ENCODE results near the gene IFNA1.
"Not testable (repeated sequence)": the region's sequence is repeated elsewhere in the genome, so short reads cannot be mapped to it uniquely, and the experiment has no call there.

Gene IFNA1

DNA sequence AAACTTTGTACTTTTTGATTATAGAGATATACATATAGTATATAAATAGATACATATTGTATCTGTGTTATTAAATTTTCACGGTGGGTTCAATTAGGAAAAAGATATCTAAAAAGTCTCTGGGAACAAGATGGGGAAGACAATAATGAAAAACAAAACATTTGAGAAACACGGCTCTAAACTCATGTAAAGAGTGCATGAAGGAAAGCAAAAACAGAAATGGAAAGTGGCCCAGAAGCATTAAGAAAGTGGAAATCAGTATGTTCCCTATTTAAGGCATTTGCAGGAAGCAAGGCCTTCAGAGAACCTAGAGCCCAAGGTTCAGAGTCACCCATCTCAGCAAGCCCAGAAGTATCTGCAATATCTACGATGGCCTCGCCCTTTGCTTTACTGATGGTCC is at the start of gene IFNA1:
IFNA1 (plus strand) TSS at position 301 of the 400 bp plus-strand sequence; CDS start at position 370, 69 bp downstream.
- no peak for DNase-seq

DNA sequence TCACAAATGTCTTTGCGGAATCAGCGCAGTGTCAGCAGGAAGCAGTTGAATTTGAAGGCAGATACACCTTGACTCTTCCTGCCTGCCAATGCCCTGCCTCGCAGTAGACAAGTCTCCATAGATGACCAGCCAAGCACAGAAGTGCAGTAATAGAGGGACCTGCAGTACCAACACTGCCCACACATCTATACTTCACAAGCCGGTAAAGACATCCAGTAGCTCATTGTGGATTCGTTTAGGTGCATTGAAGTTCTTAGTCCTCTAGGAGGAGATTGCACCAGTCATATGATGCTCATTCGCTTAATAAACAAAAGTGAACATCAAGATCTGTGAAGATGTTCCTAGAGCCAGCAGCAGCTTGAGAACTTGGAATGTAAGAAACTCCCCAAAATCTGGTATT is 48.0 kb upstream of the IFNA1 start:
- DNase-seq: no peak

DNA sequence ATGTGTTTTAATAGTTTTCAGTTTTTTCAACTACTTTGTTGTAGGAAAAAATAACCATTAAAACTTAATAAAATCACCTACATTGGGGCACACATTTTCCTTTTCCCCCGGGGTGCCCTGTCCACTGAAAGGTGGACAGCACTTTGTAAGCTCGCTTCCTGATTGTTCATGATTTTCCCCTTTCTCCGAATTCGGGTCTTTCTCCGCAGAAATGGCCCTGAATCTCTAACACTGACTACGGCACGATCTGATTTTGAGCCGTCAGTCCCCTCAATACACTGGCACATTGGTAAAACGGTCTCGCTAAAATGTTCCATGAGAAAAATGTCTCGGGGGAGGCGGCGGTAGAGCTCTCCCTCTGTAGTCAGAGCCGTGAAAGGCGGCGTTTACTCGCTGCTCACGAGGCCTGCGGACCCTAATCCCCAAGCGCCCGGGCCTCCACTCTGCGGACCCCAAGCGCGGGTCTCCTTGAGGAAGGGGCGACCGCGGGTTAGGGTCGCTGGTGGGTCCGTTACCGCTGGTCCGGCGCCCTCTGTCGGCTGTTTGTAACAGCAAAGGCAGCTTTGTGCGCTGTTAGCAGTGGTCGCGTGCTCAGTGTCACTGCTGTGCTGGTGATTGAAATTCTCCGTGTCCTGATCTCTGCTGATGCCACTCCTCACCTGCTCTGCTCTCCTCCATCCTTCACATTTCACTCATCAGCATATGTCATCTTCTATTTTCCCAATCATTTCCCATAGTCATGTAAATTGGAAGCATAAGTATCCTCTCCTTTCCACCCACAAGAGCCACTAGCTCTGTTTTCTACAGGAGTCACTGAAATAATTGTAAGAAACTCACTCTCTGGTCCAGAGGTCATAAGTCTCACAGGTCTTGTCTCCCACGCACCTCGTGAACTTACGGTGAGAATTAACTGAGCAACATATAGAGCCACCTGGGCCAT is 44.2 kb upstream of the IFNA1 start:
- DNase-seq: peak; percentile 44

DNA sequence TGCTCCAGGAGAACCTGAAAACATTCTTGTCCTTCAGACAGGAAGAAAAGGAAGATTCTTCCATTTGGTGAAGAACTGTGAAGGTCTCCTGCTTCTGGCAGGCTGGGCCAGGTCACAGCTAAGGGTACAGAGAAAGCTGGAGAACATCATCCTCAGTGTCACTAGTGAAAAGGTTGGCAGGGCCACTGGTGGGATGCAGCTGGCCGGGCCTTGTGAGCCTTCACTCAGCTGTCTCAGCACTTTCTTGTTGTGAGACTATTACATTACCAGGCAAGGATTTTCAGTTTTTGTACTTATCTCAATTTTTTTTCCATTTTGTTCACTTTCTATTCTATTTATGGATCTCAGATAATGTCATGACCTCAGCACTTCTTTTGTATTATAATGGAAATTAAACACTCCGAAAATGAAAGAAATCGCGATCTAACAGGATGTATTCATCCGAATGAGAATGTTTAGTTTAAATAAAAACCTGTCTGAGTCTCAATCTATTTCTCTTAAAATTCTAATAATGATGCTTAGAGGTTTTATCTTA is 41.2 kb upstream of the IFNA1 start:
- no peak for DNase-seq

DNA sequence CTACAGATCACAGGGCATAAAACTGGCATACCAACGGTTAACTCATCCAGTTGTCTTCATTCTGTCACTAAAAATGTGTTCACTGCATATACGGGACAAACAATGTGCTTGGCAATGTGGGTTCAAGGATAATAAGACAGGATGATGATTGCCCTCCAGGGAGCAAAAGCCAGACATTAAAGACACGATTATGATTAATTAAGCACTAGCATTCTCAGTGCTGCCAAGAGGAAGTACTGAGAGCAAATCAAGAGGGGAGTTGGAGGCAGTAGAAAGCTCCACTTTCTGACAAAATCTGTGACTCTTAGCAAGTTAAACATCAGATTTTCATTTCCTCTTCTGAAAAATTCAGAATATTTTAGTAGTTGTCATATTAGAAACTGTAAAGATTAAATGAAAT is 40.3 kb upstream of the IFNA1 start:
- no peak for DNase-seq

DNA sequence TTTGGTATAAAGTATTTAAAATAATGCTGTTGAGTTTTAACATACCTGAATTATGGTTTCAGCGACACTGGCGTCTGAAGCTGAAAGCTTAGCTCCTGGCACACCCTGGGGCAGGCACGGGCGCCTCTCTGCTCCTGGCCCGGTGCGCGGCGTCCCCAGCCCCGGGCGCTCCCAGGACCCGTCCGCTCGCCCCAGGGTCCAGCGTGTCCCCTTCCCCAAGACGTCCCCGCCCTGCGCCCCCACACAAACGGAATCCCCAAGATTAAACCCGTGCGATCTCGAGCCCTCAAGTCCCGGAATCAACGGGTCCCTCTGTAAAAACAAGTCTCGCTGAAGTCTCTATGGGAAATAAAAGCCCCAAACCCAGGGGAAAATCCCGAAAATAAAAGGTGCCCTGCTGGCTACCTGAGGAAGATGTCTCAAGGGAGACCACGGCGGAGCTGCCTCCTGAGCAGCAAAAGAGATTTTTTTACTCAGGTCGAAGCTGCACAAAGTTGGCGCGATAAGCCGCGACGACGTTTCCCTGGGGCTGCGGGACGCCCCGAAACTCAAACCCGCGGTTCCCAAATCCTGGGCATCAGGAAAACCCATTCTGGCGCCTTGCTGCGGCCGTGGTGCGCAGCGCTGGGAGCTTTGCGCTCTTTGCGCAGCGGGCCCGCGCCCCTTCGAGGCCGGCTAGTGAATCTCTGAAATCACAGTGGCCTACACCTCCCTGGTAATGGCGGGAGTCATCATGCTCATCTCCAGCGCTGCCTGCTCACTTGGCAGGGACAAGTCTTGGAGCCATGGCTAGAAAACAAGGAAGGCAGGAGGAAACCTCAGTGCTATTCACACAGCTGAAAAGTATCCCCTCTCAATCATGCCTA is 37.6 kb upstream of the IFNA1 start:
- DNase-seq: no peak

DNA sequence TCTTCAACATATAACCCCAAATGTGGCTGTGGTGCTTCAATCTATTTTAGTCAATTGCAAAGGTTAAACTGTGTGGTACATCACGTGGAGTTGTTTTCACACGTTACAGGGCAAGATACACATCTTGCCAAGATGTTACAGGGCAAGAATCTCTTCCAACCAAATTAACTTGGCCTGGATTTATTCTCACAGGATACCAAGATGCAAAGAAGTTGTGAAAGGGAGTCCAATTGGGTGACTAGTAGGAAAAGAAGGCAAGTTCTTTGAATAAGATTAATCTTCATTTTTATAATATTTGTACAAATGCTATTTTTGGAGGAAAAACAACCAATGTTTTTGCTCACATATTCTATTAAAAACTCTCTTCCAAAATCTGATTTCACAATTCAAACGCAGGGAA is 36.1 kb upstream of the IFNA1 start:
- DNase-seq: no peak

DNA sequence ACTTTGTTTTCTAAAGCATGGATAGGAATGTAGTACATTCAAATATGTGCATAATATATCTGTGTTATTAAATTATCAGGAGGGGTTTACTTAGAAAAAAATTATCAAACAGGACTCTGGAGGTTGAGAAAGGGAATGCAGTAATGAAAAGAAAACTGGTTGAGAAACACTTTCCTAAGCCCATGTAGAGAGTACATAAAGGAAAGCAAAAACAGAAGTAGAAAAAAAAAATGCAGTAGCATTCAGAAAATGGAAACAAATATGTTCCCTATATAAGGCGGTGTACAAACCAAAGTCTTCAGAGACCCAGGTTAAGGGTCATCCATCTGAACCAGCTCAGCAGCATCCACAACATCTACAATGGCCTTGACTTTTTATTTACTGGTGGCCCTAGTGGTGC is 31.4 kb upstream of the IFNA1 start, which contains the start of gene IFNA8:
IFNA8 (plus strand) TSS at position 301 of the 400 bp plus-strand sequence; CDS start at position 361, 60 bp downstream.
- no peak for DNase-seq

DNA sequence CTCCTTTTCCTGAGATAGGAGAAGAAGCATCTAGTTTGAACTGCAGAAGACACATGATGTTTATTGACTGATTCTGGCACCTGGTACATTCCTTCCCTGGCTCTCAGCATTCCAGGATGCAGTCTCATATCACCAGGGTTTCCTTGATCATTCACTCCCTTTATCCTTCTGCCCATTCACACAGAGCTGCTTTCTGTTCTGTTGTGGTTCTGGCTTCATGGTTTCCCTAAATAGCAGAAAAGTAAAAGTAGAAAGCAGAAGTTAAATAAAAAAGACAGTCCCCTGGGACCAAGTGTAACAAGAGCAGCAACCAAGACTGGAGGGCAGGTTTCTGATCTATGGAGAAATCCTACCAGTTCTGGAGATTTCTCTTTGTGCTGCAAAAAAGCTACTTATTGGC is 28.1 kb upstream of the IFNA1 start:
- DNase-seq: no peak

DNA sequence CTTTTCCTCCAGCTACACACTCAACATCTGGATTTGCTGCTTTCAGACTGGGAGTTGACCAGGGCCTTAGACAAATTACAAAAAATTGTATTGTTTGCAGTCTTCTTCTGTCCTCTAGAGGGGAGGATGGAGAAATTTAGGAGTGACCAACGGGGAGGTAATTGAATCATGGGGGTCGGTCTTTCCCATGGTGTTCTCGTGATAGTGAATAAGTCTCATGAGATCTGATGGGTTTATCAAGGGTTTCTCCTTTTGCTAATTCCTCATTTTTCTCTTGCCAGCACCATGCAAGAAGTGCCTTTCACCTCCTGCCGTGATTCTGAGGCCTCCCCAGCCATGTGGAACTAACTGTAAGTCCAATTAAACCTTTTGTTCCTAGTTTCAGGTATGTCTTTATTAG is 27.1 kb upstream of the IFNA1 start:
- DNase-seq: no peak

DNA sequence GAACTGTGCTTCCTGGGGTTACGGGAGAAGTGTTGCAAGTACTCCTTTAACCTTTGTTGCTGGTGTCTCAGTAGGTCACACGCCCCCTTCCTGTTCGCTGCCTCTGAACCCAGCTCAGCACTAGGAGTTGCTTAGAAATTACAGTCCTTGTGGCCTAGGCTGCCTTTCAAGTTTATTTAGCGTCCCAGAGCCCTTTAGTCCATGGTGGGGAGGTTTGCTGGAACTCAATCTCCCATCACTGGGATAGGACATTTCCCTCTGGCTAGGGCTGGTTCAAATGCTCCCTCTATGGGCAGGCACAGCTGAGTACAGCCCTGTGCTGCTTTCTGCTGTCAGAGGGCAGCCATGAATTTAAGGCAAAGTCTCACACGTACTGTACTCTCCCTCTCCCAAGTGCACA is 26.6 kb upstream of the IFNA1 start:
- DNase-seq: no peak

DNA sequence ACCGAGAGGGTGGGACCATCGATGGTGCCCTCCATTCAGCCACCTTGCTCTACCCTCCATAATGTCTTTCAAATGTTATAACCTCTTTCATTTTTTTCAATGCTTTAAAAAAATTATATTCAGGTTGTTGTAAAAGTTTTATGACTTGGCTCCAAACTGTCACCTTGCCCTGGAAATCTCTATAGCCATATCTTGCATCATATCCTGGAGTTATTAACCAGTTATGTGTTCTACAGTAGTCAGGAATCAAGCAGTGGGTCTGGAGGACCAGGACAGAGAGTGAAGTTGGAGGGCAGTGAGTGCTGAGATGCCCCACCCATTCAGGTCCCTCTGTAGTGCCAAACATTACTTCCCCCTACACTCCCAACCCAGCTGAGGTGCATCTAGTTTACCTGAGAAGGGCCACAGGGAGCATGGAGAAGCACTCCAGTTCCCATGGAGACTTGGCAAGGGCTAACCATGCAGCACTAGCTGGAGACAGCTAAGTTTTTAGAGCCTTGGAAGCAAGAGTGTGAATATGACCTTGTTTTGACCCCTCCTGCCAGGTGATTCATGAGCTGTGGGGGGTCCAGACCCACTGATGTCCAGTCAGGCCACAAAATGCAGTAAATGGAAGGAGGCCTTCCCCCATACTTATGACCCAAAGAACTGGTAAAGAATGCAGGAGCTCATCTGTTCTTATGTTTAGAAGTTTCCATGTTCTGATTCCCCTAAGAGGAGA is 25.9 kb upstream of the IFNA1 start:
- DNase-seq: no peak

DNA sequence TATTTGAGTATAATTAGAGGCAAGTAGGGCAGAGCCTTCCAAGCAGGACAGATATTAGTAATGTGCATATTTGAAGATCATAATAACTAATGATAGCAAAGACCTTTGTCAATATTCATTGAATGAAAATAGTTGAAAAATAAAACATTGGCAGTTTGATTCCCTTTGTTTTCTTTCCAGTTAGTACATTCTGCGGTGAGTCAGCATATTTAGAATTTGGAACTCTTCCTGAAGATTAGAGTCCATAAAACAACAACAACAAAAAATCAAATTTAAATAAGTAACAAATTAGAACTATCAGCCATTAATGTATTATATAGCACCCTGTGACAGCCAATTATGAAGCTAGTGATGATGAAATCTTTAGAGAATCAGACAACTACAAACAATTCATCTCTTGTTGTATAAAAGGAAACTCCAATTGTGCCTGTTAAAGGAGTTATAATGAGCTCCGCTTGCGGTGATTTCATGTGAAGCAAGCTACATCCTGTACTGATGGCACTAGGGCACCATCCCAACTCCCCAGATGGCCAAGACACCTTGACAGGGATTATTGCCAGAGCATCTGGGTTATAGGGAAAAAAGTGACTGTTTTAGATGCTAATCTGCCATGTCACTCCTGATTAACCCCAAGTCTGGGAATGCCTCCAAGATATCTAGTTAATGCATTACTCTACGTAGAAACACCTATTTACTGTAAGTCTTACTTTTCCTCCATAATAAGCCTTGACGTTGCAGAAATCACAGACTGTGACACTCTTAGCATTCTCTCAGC is 24.6 kb upstream of the IFNA1 start:
- DNase-seq: no peak

DNA sequence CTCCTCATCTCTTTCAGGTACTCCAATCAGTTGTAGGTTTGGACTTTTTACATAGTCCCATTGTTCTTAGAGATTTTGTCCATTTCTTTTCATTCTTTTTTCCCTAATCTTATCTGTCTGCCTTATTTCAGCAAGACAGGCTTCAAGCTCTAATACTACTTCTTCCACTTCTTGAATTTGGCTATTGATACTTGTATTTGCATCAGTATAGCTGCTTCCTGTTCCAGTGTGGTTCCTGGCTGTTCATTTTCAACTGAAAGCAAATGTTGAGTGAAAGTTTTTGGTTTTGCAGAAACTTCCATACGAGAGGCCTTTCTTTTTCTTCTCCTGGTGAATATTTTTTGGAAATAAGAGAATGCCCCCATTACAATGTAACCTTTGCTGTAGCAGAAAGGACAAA is 12.0 kb upstream of the IFNA1 start:
- no peak for DNase-seq

DNA sequence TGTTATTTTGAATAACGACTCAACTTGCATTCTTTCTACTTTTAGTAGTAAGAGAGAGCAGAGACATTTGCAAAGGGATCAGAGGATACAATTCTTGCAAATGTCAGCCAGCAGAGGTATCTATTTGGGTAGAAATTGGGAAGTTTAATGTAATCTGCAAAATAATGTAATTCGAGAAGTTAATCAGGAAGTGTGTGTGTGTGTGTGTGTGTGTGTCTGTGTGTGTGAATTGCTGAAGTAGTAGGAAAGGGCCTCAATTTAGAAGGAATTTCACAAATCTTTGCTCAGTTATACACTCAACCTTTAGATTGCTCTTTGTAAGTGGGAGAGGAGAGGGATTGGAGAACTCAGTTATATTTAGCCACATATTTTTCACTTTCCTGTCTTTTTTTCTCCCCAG is 11.0 kb upstream of the IFNA1 start:
- DNase-seq: no peak

DNA sequence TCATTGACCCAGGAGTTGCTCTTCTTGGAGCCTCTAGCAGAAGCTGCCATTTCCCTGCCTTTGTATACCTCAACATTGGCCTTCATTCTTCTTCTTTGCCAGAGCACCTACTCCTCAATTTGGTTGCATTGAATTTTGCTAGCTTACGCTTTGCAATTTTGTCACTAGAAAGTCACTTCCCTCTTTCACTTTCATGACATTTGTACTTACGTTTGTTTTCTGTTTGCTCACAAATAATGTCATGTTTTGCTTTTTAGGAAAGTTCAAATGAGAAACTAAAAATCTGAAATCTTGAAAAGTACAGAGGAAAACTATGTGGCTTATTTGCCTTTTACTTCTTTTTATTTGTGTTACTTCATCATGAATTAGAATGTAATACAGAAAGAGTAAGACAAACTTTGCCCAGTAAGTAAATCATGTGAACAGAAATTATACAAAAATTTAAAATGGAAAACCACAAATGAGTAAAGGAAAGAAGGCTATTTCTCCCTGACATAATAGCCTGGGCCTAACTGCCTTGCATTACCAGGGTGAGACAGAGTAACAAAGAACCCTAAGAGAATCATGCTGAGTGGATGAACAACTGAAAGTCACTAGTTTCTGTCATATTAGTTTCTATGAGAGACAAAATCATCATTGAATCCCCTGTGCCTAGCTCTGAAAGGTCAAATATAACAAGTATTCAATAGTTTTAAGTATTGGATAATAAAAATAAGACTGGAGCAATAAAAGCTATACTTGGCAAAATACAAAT is 7.4 kb upstream of the IFNA1 start:
- DNase-seq: no peak

DNA sequence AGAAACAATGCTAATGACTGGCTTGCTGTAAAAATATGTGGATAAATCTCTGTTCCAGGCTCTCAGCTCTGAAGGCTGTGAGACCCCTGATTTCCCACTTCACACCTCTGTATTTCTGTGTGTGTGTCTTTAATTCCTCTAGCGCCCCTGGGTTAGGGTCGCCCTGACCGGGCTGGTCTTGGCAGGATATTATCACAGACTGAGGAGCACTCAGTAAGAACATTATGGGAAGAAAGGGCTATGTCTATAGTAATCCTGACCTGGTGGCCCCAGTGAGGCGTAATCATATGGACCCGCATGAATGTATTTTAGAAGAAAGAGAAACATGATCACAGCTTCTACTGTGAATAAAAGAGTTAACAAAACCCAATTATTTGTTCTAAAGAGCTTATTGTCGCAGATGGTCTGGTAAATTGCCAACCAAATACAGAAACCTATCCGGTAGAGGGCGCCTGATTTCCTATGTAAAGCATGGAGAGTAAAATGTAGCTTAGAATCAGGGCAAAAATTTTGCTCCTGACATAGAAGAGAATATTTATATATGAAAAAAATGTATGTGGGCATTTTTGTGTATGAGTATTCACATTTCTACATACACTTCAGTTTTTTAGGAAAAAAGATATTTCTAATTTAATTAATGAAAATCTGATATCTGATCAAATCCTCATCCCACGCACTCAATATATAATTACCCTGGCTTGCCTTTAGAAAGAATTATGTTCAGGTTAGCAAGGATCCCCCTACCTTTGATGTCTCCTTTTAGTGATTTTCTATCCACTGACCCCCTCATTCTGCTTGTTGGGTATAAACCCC is 5.8 kb upstream of the IFNA1 start:
- peak; percentile 43 for DNase-seq

DNA sequence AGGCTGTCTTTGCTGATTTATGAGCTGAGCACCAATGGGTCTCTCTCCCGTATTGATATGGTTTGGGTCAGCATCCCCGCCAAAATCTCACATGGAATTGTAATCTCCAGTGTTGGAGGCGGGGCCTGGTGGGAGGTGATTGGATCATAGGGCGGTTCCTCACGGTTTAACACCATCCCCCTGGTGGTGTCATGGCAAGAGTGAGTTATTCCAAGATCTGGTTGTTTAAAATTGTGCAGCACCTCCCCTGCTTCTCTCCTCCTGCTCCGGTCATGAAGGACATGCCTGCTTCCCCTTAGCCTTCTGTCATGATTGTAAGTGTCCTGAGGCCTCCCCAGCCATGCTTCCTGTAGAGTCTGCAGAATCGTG is 5.2 kb upstream of the IFNA1 start:
- DNase-seq: not testable (repeated sequence)

DNA sequence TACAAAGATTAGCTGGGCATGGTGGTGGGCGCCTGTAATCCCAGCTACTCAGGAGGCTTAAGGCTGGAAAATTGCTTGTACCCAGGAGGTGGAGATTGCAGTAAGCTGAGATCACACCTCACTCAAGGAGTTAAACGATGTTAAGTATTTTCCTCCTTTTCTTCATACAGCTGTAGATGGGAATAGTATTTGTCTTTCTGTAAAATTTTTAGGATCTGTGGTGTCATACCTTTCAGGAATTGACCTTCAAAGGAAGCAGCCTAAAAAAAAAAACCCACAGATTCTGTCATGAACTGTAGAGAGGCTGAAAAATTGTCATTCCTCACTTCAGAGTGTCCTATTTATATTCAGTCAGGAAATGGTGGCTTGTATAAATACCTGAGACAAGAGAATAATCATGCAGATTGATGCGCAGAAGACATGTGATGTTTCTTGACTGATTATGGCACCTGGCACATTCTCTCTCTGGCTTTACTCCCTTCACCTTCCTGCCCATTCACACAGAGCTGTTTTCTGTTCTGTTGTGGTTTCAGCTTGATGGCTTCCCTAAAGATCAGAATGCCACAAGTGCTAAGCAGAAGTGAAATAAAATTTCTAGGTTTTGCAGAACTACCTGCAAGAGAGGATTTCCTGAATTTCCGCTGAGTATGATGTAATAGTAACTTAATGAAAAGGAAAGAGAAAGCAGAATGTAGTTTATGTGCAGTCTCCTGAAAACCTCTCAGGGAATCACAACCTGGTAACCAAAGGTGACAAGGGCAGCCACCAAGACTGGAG is 3.8 kb downstream of the IFNA1 start:
- peak; percentile 11 for DNase-seq

DNA sequence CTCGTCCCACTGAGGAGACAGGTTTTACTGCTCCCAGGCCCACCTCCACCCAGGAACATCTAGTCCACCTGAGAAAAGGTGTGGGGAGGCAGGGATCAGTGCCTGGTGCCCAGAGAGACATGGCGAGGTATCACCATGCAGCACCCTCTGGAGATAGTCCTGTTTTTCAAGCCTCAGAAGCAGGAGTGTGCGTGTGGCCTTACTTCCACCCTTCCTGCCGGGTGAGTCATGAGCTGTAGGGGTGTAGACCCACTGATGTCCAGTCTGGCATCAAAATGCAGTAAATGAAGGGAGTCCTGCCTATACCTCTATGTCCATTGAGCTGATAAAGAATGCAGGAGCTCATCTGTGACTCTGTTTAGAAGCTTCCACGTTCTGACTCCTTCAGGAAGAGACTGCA is 9.1 kb downstream of the IFNA1 start:
- not testable (repeated sequence) for DNase-seq
